GM21786 (cell line): ENCODE results near the gene COL4A6.

ENCODE experiments used
- ATAC-seq: cut with Tn5 transposase; IDR thresholded peaks from one replicate; pipeline ENCODE4 v1.9.1; 2021; ENCODE audit not compliant: unreplicated experiment

Gene COL4A6

GRCh38 chrX:108275732-108276131 lies 162.5 kb downstream of the COL4A6 start:
- ATAC-seq = no peak

DNA sequence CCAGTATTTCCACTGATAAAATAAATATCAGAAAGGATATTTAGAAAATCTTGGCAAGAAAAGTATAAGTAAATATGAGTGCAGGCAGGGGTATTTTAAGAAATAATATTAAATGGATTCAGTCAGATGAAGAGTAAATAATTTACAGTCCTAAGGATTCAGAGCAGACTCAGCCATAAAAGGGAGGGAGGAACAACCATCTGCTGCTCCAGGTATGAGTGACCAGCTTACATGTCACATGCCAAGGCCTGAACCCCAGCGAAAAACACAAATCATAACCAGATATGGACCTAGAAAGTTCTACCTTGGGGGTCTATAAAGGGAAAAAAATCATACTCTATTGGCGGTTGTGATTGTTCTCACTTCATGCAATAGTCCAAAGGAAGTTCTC lies 166.8 kb downstream of the COL4A6 start:
- no peak for ATAC-seq

- no peak for ATAC-seq
Measured at GRCh38 chrX:108270739-108271396, 167.4 kb downstream of the COL4A6 start.

DNA sequence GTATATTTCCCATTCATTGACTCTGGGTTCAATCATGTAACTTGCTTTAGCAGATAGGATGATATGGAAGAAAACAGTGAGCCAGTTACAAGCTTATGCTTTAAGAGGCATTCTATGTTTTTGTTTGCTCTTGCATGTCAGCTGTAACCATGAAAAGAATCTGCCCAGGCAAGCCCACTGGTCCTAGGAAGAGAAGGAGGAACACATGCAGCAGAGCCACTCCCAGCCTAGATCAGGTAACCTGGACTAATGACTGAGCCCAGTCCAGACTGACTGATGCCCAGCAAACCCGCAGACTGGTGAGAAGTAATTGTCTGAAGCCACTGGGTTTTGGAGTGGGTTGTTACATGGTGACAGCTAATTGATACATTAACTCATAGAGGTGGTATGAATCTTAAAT lies 167.9 kb downstream of the COL4A6 start:
- no peak for ATAC-seq

- no peak for ATAC-seq
Measured at GRCh38 chrX:108268434-108269080, 169.7 kb downstream of the COL4A6 start.

DNA sequence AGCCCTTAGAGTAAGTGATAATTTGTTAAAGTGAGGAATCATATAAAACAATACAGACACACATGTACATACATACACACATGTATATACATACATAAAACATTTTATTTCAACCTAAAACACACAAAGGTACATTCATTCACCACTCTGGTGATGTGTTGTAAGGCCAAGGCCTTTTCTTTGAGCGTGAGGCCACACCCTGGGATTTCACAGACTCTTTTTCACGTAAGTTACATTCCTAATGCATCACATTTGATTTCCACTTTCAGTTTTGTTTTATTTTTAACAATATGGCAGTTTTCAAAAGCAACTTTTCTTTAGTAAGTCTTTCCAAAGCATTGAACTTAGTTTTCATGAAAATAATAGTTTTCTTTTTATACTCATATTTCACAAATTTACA lies 170.7 kb downstream of the COL4A6 start:
- no peak for ATAC-seq

GRCh38 chrX:108264376-108264775 lies 173.8 kb downstream of the COL4A6 start:
- no peak for ATAC-seq

- no peak for ATAC-seq
Measured at GRCh38 chrX:108261549-108262203, 176.5 kb downstream of the COL4A6 start.

DNA sequence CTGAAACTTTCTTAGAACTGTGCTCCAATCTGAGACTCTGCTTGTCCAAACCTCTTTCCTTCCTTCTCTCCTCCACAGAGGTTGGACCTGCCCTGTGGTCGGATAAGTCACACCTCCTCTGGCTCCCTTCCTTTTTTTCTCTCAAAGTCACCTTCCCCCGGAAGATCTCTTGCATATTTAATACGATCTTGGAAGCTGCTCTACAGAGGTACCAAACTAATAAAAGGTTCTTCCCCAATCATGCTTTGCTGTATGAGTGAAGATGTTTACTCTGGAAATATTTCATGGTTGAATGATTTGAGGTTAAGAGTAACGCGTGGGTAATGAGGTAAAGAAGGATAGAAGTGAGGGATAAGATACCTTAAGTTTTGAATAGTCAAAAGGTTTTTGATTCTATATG lies 180.7 kb downstream of the COL4A6 start:
- ATAC-seq = no peak

DNA sequence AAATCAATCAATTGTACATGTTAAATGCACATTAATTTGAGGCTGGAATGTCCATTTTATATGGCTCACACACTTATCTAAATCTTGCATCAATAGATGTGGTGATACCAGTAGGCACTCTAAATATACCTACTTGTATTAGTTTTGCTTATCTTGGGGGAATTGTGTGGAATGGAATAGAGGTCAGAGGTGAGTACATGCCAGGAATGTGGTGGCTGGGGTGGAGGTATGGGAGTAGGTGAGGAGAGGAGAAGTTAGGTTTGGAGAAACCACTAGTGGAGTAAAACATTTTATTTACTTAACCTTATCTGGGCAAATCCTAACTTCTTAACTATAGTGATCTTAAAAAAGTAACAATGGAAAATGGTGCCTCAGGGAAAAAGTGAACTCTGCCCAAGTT lies 183.6 kb downstream of the COL4A6 start:
- no peak for ATAC-seq

GRCh38 chrX:108250654-108251579 lies 187.3 kb downstream of the COL4A6 start:
- ATAC-seq = no peak

- no peak for ATAC-seq
Measured at GRCh38 chrX:108246304-108246954, 191.8 kb downstream of the COL4A6 start.

GRCh38 chrX:108245462-108245861 lies 192.8 kb downstream of the COL4A6 start:
- no peak for ATAC-seq

- ATAC-seq = no peak
Measured at GRCh38 chrX:108235986-108236385, 202.2 kb downstream of the COL4A6 start.

DNA sequence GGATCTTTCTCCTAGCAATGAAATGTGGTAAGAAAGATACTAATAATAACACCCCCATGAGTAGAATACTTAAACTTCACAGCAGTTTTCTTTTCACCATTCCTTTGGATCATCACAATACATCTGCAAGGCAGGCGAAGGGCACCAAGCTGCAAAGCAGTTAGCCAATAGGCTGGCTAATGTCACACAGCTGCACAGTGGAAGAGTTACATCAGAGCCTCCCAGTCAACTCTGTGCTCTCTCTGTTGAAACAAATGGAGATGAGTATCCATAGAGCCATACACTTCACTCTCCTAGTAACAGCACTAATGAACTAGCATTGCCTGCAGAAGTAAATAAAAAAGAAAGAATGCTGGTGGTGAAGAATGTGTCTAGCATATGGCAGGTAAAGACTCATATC lies 207.6 kb downstream of the COL4A6 start:
- ATAC-seq = no peak

DNA sequence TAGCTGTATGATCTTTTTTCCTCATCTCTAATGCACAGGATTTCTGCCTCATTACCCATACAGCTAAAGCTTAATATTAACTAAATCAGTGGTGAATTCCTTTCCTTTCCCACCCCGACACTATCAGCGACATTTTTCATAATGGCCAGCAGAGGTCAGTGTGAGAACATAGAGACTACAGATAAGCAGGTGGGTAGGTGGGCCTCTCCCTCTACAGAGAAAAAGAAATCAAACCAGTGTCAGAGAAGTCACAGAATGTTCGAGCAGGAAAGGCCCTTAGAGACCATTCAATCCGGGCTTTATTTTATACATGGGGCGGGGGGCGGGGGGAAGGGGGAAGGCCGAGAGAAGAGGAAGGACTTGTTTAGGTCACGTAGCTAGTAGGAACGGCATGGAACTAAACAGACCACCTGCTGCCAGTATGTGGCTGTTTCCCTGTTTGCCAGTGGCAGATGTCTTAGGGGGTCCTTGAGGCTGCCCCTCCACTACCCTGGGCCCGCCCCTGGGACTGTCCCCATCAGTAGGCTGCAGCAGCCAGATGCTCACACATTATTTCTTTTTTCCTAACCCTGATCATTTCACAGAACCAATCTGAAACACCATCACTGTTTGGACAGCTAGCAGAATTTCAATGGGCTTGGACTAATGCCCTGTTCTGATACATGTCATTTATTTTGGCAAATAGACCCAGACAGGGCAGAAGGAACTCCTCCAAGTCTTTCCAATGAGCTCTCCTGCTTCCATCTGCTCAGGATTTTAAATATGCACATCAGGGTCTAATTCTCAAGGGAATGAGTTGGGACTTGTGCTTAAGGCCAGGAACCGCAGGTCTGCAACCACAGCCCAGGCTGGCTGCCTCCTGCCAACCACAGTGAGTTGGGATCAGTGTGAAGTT lies 213.2 kb downstream of the COL4A6 start:
- peak; percentile 67 for ATAC-seq

DNA sequence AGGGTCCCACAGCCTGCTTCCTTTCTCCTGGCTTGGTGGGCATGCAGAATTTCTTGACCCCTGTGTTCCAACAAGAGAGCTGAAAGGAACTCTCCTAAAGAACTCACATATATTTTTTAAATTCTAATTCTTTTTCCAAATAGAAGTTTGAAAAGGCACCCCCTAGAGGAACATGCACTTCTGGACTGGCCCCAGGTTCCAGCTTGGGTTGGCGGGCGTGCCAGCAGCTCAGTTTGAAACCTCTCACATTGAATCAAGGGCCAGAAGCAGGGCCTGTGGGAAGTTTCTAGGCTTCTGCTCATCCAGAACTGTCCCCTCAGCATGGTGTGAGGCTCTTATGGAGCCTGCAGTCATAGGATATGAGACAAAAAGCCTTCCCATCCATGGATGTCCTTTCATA lies 214.0 kb downstream of the COL4A6 start:
- ATAC-seq = no peak

DNA sequence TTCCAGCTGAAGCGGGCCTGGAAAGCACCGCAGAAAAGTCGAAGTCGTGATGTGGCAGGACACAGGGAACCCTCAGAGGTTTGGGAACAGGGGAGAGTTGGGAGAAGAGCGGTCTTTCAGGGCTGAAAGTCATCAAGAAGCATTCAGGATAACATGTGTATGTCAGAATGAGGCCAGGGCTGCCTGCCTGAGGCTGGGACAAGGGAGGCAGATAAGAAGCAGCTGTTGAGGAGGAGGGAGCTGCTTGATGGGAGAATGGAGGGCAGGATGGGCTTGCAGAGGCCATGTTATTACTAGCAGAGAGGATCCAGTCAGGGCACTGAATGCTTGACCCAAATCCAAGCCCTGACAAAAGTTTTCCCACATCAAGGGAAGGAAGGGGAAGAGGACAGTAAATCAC lies 214.6 kb downstream of the COL4A6 start:
- no peak for ATAC-seq

DNA sequence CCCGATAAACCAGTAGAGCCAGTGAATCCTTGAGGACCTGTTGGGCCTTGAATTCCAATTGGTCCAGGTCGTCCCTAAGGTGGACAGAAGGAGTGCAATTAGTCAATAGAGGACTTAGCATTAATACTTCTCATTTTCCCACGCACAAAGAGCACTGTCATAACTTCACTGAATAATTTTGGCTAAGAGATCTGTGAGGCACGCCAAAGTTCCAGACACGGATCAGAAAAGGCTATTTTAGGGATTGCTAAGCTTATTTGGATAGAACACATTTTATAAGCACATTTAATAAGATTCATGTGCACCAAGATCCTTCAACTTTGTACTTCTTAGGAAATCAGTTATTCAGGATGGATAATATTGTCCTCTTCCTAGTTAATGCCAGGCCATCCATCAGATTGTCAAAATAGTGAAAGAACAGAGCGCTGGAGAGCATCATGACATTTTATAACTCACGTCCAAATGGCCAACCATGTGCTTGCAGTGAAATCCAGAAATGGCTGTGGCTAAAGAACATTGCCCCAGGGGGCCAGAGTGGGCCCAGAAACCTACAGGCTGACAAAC lies 216.8 kb downstream of the COL4A6 start:
- ATAC-seq = no peak
